Thymus (tissue), 11 donors: ENCODE data around the gene IL16. TPM values are rescaled to one million over a fixed set of nuclear protein-coding genes. Genes with fewer than 3 reads are reported as not detected.
"Not testable (repeated sequence)": the region's sequence is repeated elsewhere in the genome, so short reads cannot be mapped to it uniquely, and the experiment has no call there.

Experiments used
- DNase-seq, 9 donors: peaks; one replicate each; pipeline ENCODE4 v3.0.0-alpha.2; 2013; ENCODE audit warnings: low spot score in 9 of 9, low read depth in 6 of 9, missing footprints in 1 of 9
- H3K27ac ChIP-seq, 2 donors: one replicate each; pipeline ENCODE4 v1.5.1; 2013; ENCODE audit warnings: control low read depth in 1 of 2, low read depth in 1 of 2, low read length in 1 of 2, mild to moderate bottlenecking in 1 of 2, moderate library complexity in 1 of 2
- H3K27me3 ChIP-seq, 2 donors: one replicate each; pipeline ENCODE4 v1.5.1; 2013; ENCODE audit warnings: low read length in 1 of 2; ENCODE audit not compliant: control insufficient read depth in 2 of 2, insufficient read depth in 1 of 2
- H3K36me3 ChIP-seq, 2 donors: one replicate each; pipeline ENCODE4 v1.5.1; 2013; ENCODE audit warnings: low read length in 1 of 2, mild to moderate bottlenecking in 1 of 2, moderate library complexity in 1 of 2; ENCODE audit not compliant: control insufficient read depth in 2 of 2, insufficient read depth in 2 of 2
- H3K4me1 ChIP-seq, 2 donors: one replicate each; pipeline ENCODE4 v1.5.1; 2013; ENCODE audit warnings: low read length in 2 of 2; ENCODE audit not compliant: control insufficient read depth in 2 of 2, insufficient read depth in 2 of 2
- H3K4me3 ChIP-seq, 2 donors: one replicate each; pipeline ENCODE4 v1.5.1; 2013; ENCODE audit warnings: low read length in 2 of 2, control low read depth in 1 of 2, mild to moderate bottlenecking in 1 of 2
- H3K9me3 ChIP-seq, 2 donors: one replicate each; pipeline ENCODE4 v1.5.1; 2013; ENCODE audit warnings: low read length in 1 of 2, mild to moderate bottlenecking in 1 of 2; ENCODE audit not compliant: control insufficient read depth in 2 of 2, insufficient read depth in 1 of 2
- WGBS: extraction: QIAGEN DNeasy Blood & Tissue Kit; methylation state at CpG from one replicate; pipeline ENCODE4 v1.1.7; 2013; 5-methylcytosine and 5-hydroxymethylcytosine counted together
- polyA plus RNA-seq: library from polyadenylated mRNA; stranded (reverse); fragments of 200-250 nt; gene quantifications from one replicate; pipeline ENCODE4 v1.2.3, GENCODE V29; 2013
- total RNA-seq: library from RNA; stranded (reverse); fragments of 120-200 nt; gene quantifications from one replicate; pipeline ENCODE4 v1.2.4, GENCODE V29; 2013
- donor health status: healthy.

Gene IL16
- total and polyA plus RNA-seq, 2 donors, result 64.1 to 71.6 TPM

- not testable (repeated sequence) for H3K4me3 ChIP-seq, DNase-seq, H3K36me3 ChIP-seq, H3K27me3 ChIP-seq, H3K27ac ChIP-seq, H3K4me1 ChIP-seq, H3K9me3 ChIP-seq
- 76% methylated on average over 37 of the region's 37 CpGs for whole genome bisulfite sequencing
These were observed 38.1 kb upstream of the IL16 start for GRCh38 chr15:81158561-81158960.

- WGBS, result 75% methylated on average over 11 of the region's 11 CpGs
- H3K4me1 ChIP-seq, result peaks cover 0 to 3% of the 10 kb centered on the region in 2 donors
- DNase-seq, result peak in 1 of 9 donors; percentile 7
- peaks cover 0 to 2% of the 10 kb centered on the region in 2 donors for H3K27me3 ChIP-seq
- no peaks in the 10 kb centered on the region for H3K9me3 ChIP-seq
- H3K36me3 ChIP-seq, result no peaks in the 10 kb centered on the region
- no peak overlapping the region for H3K4me3 ChIP-seq
- no peak overlapping the region for H3K27ac ChIP-seq
These were observed 36.1 kb upstream of the IL16 start for GRCh38 chr15:81160312-81161159.

GRCh38 chr15:81161160-81161673, 35.5 kb upstream of the IL16 start:
- under 1% methylated on average over 4 of the region's 4 CpGs for WGBS
- Histone ChIP-seq H3K4me1 (peaks cover 0 to 3% of the 10 kb centered on the region in 2 donors), H3K9me3 (no peaks in the 10 kb centered on the region), H3K27ac (no peak overlapping the region), H3K36me3 (no peaks in the 10 kb centered on the region), H3K4me3 (no peak overlapping the region), H3K27me3 (peaks cover 0 to 2% of the 10 kb centered on the region in 2 donors)
- DNase-seq, result peak in 1 of 9 donors; percentile 18

- Histone ChIP-seq H3K27ac (no peak overlapping the region), H3K36me3 (no peaks in the 10 kb centered on the region), H3K4me3 (no peak overlapping the region), H3K4me1 (peaks cover 0 to 3% of the 10 kb centered on the region in 2 donors), H3K9me3 (no peaks in the 10 kb centered on the region), H3K27me3 (peaks cover 0 to 2% of the 10 kb centered on the region in 2 donors)
- 85% methylated on average over 7 of the region's 7 CpGs for WGBS
- no peak for DNase-seq
These were observed 34.8 kb upstream of the IL16 start for GRCh38 chr15:81161851-81162250.

GRCh38 chr15:81163961-81164800, 32.5 kb upstream of the IL16 start:
- no peak overlapping the region for H3K27ac ChIP-seq
- 40% methylated on average over 3 of the region's 3 CpGs for WGBS
- no peak overlapping the region for H3K4me3 ChIP-seq
- no peaks in the 10 kb centered on the region for H3K36me3 ChIP-seq
- H3K9me3 ChIP-seq, result no peaks in the 10 kb centered on the region
- peaks cover 0 to 3% of the 10 kb centered on the region in 2 donors for H3K4me1 ChIP-seq
- no peaks in the 10 kb centered on the region for H3K27me3 ChIP-seq
- no peak for DNase-seq

- Histone ChIP-seq H3K36me3 (no peaks in the 10 kb centered on the region), H3K4me3 (no peak overlapping the region), H3K9me3 (no peaks in the 10 kb centered on the region), H3K4me1 (peaks cover 0 to 3% of the 10 kb centered on the region in 2 donors), H3K27me3 (no peaks in the 10 kb centered on the region), H3K27ac (no peak overlapping the region)
- WGBS, result 96% methylated on average over 3 of the region's 3 CpGs
- no peak for DNase-seq
These were observed 31.1 kb upstream of the IL16 start for GRCh38 chr15:81165535-81165934.

GRCh38 chr15:81166636-81167305, 29.9 kb upstream of the IL16 start:
- Histone ChIP-seq H3K36me3 (no peaks in the 10 kb centered on the region), H3K9me3 (no peaks in the 10 kb centered on the region), H3K4me3 (no peak overlapping the region), H3K27me3 (no peaks in the 10 kb centered on the region), H3K27ac (no peak overlapping the region), H3K4me1 (no peaks in the 10 kb centered on the region)
- WGBS, result 80% methylated on average over 3 of the region's 3 CpGs
- no peak for DNase-seq

- no peak overlapping the region for H3K27ac ChIP-seq
- H3K27me3 ChIP-seq, result no peaks in the 10 kb centered on the region
- H3K4me3 ChIP-seq, result no peak overlapping the region
- H3K36me3 ChIP-seq, result no peaks in the 10 kb centered on the region
- no peak for DNase-seq
- 96% methylated on average over 2 of the region's 2 CpGs for WGBS
- H3K4me1 ChIP-seq, result no peaks in the 10 kb centered on the region
- no peaks in the 10 kb centered on the region for H3K9me3 ChIP-seq
These were observed 28.6 kb upstream of the IL16 start for GRCh38 chr15:81168131-81168526.
